DOHH2 (cell line): ENCODE results near the gene RPTOR.

Source experiments
- H3F3A ChIP-seq: fragments of 200-600 bp; sonication (generic), shearing (Covaris generic); 2 replicates; pipeline ENCODE4 v1.6.0; 2016; ENCODE audit warnings: antibody characterized with exemption, mild to moderate bottlenecking; ENCODE audit not compliant: control insufficient read depth, insufficient read depth
- H3K27ac ChIP-seq: fragments of 200-600 bp; sonication (generic); 2 replicates; pipeline ENCODE4 v1.5.1; 2014; ENCODE audit warnings: low read depth, mild to moderate bottlenecking, low read length, moderate library complexity
- H3K27me3 ChIP-seq: fragments of 200-600 bp; sonication (generic); 2 replicates; pipeline ENCODE4 v1.6.1; 2014; ENCODE audit warnings: mild to moderate bottlenecking, low read length, mixed read lengths; ENCODE audit not compliant: control insufficient read depth
- H3K36me3 ChIP-seq: fragments of 200-600 bp; sonication (generic); 2 replicates; pipeline ENCODE4 v1.6.1; 2014; ENCODE audit warnings: mild to moderate bottlenecking, low read length, moderate library complexity, mixed read lengths; ENCODE audit not compliant: control insufficient read depth
- H3K4me1 ChIP-seq: fragments of 200-600 bp; sonication (generic); 2 replicates; pipeline ENCODE4 v1.6.1; 2014; ENCODE audit warnings: mild to moderate bottlenecking, low read length, mixed read lengths; ENCODE audit not compliant: control insufficient read depth
- H3K4me2 ChIP-seq: fragments of 200-600 bp; sonication (generic); 2 replicates; pipeline ENCODE4 v1.6.0; 2014; ENCODE audit warnings: mild to moderate bottlenecking, low read length, moderate library complexity
- H3K4me3 ChIP-seq: fragments of 200-600 bp; sonication (generic); 2 replicates; pipeline ENCODE4 v1.5.1; 2014; ENCODE audit warnings: mild to moderate bottlenecking, low read length, mixed read lengths
- H3K79me2 ChIP-seq: fragments of 200-600 bp; sonication (generic); 2 replicates; pipeline ENCODE4 v1.6.1; 2014; ENCODE audit warnings: mild to moderate bottlenecking, low read length, mixed read lengths; ENCODE audit not compliant: control insufficient read depth
- H3K9me2 ChIP-seq: fragments of 200-600 bp; sonication (generic); replicated peaks from 2 replicates; pipeline ENCODE4 v1.6.1; 2014; ENCODE audit warnings: mild to moderate bottlenecking, low read length, mixed read lengths; ENCODE audit not compliant: control insufficient read depth
- H3K9me3 ChIP-seq: fragments of 200-600 bp; sonication (generic); 2 replicates; pipeline ENCODE4 v1.6.1; 2014; ENCODE audit warnings: antibody characterized with exemption, low read length, mixed read lengths; ENCODE audit not compliant: control insufficient read depth, insufficient read depth
- H4K20me1 ChIP-seq: fragments of 200-600 bp; sonication (generic); 2 replicates; pipeline ENCODE4 v1.6.0; 2014; ENCODE audit warnings: low read depth, mild to moderate bottlenecking, antibody characterized with exemption, low read length, moderate library complexity; ENCODE audit not compliant: control insufficient read depth, insufficient read depth
- EZH2phosphoT487 ChIP-seq: fragments of 200-600 bp; sonication (generic); IDR thresholded peaks from 2 replicates; pipeline ENCODE4 v1.6.1; 2017; ENCODE audit warnings: borderline replicate concordance, mild to moderate bottlenecking, antibody characterized with exemption, low read length, moderate library complexity, mixed read lengths
- TF ChIP-seq, protein P1 (sequence below): fragments of 200-600 bp; sonication (generic); IDR thresholded peaks from one replicate; pipeline ENCODE4 v1.5.1; 2014; ENCODE audit warnings: antibody characterized with exemption, mild to moderate bottlenecking, low read depth, low read length; ENCODE audit not compliant: poor library complexity, severe bottlenecking

RPTOR gene

DNA sequence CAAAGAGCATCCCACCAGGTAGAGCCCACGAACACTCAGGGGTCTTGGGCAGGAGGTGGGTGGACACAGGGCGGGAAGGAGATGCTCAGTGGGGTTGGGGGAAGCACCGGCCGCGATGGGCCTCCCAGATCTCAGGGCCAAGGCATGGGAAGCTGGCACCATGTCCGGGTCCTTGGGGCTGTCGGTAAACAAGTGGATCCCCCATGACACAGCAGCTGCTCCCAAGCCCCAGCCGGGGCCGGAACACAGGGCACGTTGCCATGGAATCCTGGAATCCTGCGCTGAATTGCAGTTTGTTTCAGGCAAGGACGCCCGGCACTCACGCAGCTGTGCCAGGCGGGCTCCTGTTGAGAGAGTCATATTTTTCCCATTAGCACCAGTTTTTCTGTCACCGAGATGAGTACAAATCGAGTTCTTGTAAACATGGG is 424.0 kb downstream of the RPTOR start:
- Histone ChIP-seq H4K20me1 (no peaks in the 10 kb centered on the region), H3K4me1 (peaks cover 14% of the 10 kb centered on the region), H3K36me3 (no peaks in the 10 kb centered on the region), H3K27me3 (peaks cover 14% of the 10 kb centered on the region), H3K27ac (no peak overlapping the region), H3K9me2 (no peaks in the 10 kb centered on the region), H3K4me3 (no peak overlapping the region), H3K9me3 (no peaks in the 10 kb centered on the region), H3K79me2 (no peaks in the 10 kb centered on the region), H3F3A (no peaks in the 10 kb centered on the region), H3K4me2 (no peak overlapping the region)
- TF ChIP-seq, protein P1, sequence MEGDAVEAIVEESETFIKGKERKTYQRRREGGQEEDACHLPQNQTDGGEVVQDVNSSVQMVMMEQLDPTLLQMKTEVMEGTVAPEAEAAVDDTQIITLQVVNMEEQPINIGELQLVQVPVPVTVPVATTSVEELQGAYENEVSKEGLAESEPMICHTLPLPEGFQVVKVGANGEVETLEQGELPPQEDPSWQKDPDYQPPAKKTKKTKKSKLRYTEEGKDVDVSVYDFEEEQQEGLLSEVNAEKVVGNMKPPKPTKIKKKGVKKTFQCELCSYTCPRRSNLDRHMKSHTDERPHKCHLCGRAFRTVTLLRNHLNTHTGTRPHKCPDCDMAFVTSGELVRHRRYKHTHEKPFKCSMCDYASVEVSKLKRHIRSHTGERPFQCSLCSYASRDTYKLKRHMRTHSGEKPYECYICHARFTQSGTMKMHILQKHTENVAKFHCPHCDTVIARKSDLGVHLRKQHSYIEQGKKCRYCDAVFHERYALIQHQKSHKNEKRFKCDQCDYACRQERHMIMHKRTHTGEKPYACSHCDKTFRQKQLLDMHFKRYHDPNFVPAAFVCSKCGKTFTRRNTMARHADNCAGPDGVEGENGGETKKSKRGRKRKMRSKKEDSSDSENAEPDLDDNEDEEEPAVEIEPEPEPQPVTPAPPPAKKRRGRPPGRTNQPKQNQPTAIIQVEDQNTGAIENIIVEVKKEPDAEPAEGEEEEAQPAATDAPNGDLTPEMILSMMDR = no peak
- TF ChIP-seq EZH2phosphoT487 = no peak

DNA sequence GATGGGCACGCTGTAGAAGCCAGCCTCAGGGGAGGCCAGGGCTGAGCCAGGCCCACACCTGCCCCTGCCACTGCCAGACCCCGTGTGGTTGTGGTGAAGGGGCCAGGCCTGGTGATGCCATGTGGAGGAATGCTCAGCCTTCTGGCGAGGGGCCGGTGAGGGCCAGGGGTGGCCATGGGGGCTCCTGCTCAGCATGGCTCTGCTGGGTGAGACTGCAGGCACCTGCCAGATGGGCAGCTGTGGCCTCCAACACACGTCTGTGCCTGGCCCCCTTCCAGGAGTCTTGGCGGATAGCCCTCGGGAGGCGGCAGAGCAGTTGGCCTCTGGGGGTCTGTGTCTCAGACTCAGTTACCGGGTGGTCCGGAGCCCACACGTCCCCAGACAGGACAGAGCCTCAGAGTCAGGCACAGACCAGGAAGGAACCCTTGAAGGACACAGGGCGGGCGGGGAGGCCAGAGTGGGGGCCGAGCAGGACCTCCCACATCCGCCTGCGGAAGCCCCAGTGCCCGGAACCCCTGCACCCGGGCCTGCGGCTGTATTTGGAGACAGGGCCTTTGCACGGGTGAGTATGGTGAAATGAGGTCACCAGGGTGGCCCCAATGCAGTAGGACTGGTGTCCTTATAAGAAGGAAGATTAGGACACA is 424.5 kb downstream of the RPTOR start:
- Histone ChIP-seq H3K9me2 (no peaks in the 10 kb centered on the region), H4K20me1 (no peaks in the 10 kb centered on the region), H3F3A (no peaks in the 10 kb centered on the region), H3K4me3 (peak overlapping the region; percentile 34; the same call in 1 of the 2 replicates), H3K9me3 (no peaks in the 10 kb centered on the region), H3K27me3 (peaks cover 14% of the 10 kb centered on the region), H3K27ac (no peak overlapping the region), H3K79me2 (no peaks in the 10 kb centered on the region), H3K4me1 (peaks cover 14% of the 10 kb centered on the region), H3K4me2 (peak overlapping the region; percentile 32), H3K36me3 (no peaks in the 10 kb centered on the region)
- no peak for TF ChIP-seq EZH2phosphoT487
- TF ChIP-seq, protein P1 = no peak

DNA sequence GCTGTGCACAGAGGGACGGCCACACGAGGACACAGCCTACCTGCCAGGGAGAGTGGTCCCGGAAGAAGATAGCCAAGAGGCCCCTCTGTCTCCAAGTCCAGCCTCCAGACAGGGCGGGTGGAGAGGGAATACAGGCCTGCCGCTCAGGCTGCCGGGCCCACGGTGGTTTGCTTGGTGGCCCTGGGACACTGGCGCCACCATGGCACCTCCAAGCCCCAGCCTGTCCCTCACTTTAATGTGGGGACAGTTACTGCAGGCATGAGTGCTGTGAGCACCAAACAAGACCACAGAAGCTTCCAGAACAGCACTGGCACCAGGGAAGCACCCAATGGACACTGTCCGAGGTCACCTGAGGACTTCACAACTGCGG is 425.0 kb downstream of the RPTOR start:
- no peak for TF ChIP-seq EZH2phosphoT487
- TF ChIP-seq, protein P1 = no peak
- Histone ChIP-seq H3F3A (no peaks in the 10 kb centered on the region), H3K9me2 (no peaks in the 10 kb centered on the region), H4K20me1 (no peaks in the 10 kb centered on the region), H3K27ac (no peak overlapping the region), H3K27me3 (peaks cover 14% of the 10 kb centered on the region), H3K4me3 (peak overlapping the region; percentile 34; the same call in 1 of the 2 replicates), H3K36me3 (no peaks in the 10 kb centered on the region), H3K4me1 (peaks cover 14% of the 10 kb centered on the region), H3K9me3 (no peaks in the 10 kb centered on the region), H3K79me2 (no peaks in the 10 kb centered on the region), H3K4me2 (peak overlapping the region; percentile 32)
